Body of pancreas (tissue), 4 donors: Measurements from ENCODE around the gene LRIT3. TPM values are rescaled to one million over a fixed set of nuclear protein-coding genes. Genes with fewer than 3 reads are reported as not detected.

Experiments used
- ATAC-seq: fragments of 150-250 bp; one replicate; pipeline ENCODE4 v1.9.1; 2016
- DNase-seq, 4 donors: peaks; one replicate each; pipeline ENCODE4 v3.0.0-alpha.2; 2019
- H3K27ac ChIP-seq, 4 donors: fragments of 200-600 bp; sonication (generic); 1 replicate in 3 of 4; 2 replicates in 1 of 4; pipeline versions ENCODE4 v1.5.1 to v1.6.1; 2016 to 2019; ENCODE audit warnings: mild to moderate bottlenecking in 1 of 4, mixed read lengths in 1 of 4, moderate library complexity in 1 of 4
- H3K27me3 ChIP-seq, 2 donors: fragments of 200-600 bp; sonication (generic); one replicate each; pipeline ENCODE4 v1.6.0; 2016; ENCODE audit warnings: mild to moderate bottlenecking in 1 of 2
- H3K36me3 ChIP-seq, 2 donors: fragments of 200-600 bp; sonication (generic); replicated peaks in 1 of 2; 2 replicates each; pipeline ENCODE4 v1.5.1; 2016; ENCODE audit warnings: low read depth in 2 of 2; ENCODE audit not compliant: insufficient read depth in 1 of 2
- H3K4me1 ChIP-seq: fragments of 200-600 bp; sonication (generic); one replicate; pipeline ENCODE4 v1.6.0; 2016
- H3K4me3 ChIP-seq, 2 donors: fragments of 200-600 bp; sonication (generic); 1 replicate in 1 of 2; 2 replicates in 1 of 2; pipeline ENCODE4 v1.5.1; 2016 to 2019
- H3K9me3 ChIP-seq, 3 donors: fragments of 200-600 bp; sonication (generic); 1 replicate in 2 of 3; 2 replicates in 1 of 3; pipeline ENCODE4 v1.5.1; 2016
- CTCF ChIP-seq, 7 experiments: fragments of 450-650 bp in 4 of 7; fragments of 200-600 bp in 3 of 7; sonication (generic) in 3 of 7; IDR thresholded peaks; one replicate each; pipeline ENCODE4 v1.5.1; 2016 to 2019; ENCODE audit warnings: antibody characterized with exemption in 7 of 7
- POLR2A ChIP-seq, 3 donors: fragments of 450-650 bp; IDR thresholded peaks; one replicate each; pipeline ENCODE4 v1.6.1; 2016; ENCODE audit warnings: antibody characterized with exemption in 3 of 3, mild to moderate bottlenecking in 2 of 3
- WGBS, 2 donors: methylation state at CpG; one replicate each; pipeline ENCODE4 v1.1.5; 2017; 5-methylcytosine and 5-hydroxymethylcytosine counted together
- intact Hi-C: fragments of 100-400 bp; cut with DNase I; formaldehyde crosslinking; loops from one replicate; pipeline ENCODE4 v1.15.1; 2023
- total RNA-seq, 2 donors: library from RNA; depleted of rRNA; stranded (reverse); fragments of >200 nt; gene quantifications; one replicate each; pipeline ENCODE4 v1.1.0, GENCODE V29; 2016

LRIT3 gene
- total RNA-seq, 2 donors from 2014 or later, result 0.26 TPM; not detected in 1

- Histone ChIP-seq H3K4me1 (peaks cover 35% of the 10 kb centered on the region), H3K4me3 (no peak overlapping the region), H3K9me3 (no peaks in the 10 kb centered on the region), H3K36me3 (no peaks in the 10 kb centered on the region), H3K27me3 (no peaks in the 10 kb centered on the region), H3K27ac (peak overlapping the region in 3 of 4 donors; percentile 15 to 88 (median 85))
- 26 to 38% methylated on average over 4 of the region's 4 CpGs for WGBS, 2 donors
- intact Hi-C loops, result no loop called here
- TF ChIP-seq CTCF (IDR thresholded peaks at IDR 0.05), result no peak
- TF ChIP-seq POLR2A (IDR thresholded peaks at IDR 0.05), result no peak
- DNase-seq, result peak in 1 of 4 donors; percentile 25
- ATAC-seq, result no peak
Observed at GRCh38 chr4:109916027-109916409, 68.1 kb downstream of the LRIT3 start.

GRCh38 chr4:109921384-109921808 is 73.5 kb downstream of the LRIT3 start:
- Histone ChIP-seq H3K4me1 (peaks cover 49% of the 10 kb centered on the region), H3K4me3 (no peak overlapping the region), H3K9me3 (no peaks in the 10 kb centered on the region), H3K27ac (peak overlapping the region in 1 of 4 donors; percentile 45), H3K36me3 (no peaks in the 10 kb centered on the region), H3K27me3 (no peaks in the 10 kb centered on the region)
- ATAC-seq, result peak; percentile 74
- 17 to 20% methylated on average over 1 of the region's 1 CpG for whole genome bisulfite sequencing, 2 donors
- TF ChIP-seq CTCF (IDR thresholded peaks at IDR 0.05), result no peak
- TF ChIP-seq POLR2A (IDR thresholded peaks at IDR 0.05), result no peak
- peak in 3 of 4 donors; percentile 23 to 41 (median 37) for DNase-seq
- intact Hi-C loops, result no loop called here

Other genes starting within 250 kb of the LRIT3 start
- gene CASP6, start 144.7 kb upstream of the LRIT3 start, total RNA-seq, result 1 to 10 TPM; 8.6 to 9.6 TPM
- 10 to 100 TPM; 17.1 to 18.5 TPM for gene PLA2G12A, start 118.0 kb upstream of the LRIT3 start, total RNA-seq
- 10 to 100 TPM; 15.8 to 31.6 TPM for gene CFI, start 46.1 kb upstream of the LRIT3 start, total RNA-seq
- 1 to 10 TPM; 2.6 to 4.9 TPM for gene GAR1, start 32.3 kb upstream of the LRIT3 start, total RNA-seq
- gene RRH, start 20.1 kb upstream of the LRIT3 start, total RNA-seq, result not detected
- 10 to 100 TPM; 44.1 to 51.1 TPM for gene EGF, start 64.8 kb downstream of the LRIT3 start, total RNA-seq